CD8-positive, alpha-beta memory T cell (primary cell): Measurements from ENCODE around the gene ZNF335. TPM values are rescaled to one million over a fixed set of nuclear protein-coding genes. Genes with fewer than 3 reads are reported as not detected.

Source experiments
- CTCF ChIA-PET: fragments of 350-600 bp; sonication (Branson Sonifier 250); formaldehyde crosslinking; loops from one replicate; lab custom pipeline; 2021; ENCODE audit warnings: antibody characterized with exemption; lab: Charles Lee
- POLR2A ChIA-PET: fragments of 350-600 bp; sonication (Branson Sonifier 250); formaldehyde crosslinking; loops from one replicate; lab custom pipeline; 2021; ENCODE audit warnings: antibody characterized with exemption; lab: Charles Lee
- DNase-seq, 5 donors: peaks; one replicate each; pipeline versions ENCODE4 v3.0.0 to v3.0.0-alpha.2; 2020 to 2022; ENCODE audit warnings: mixed read lengths in 1 of 5
- H3K27ac ChIP-seq: one replicate; pipeline ENCODE4 v1.7.0; 2013; ENCODE audit warnings: low read depth, mild to moderate bottlenecking, low read length, moderate library complexity
- H3K27me3 ChIP-seq: 2 replicates; pipeline ENCODE4 v1.7.0; 2013; ENCODE audit warnings: low read length, mild to moderate bottlenecking; ENCODE audit not compliant: insufficient read depth, poor library complexity, severe bottlenecking
- H3K36me3 ChIP-seq: 2 replicates; pipeline ENCODE4 v1.7.0; 2013; ENCODE audit warnings: mild to moderate bottlenecking, low read length, moderate library complexity; ENCODE audit not compliant: insufficient read depth
- H3K4me1 ChIP-seq: 2 replicates; pipeline ENCODE4 v1.7.0; 2013; ENCODE audit warnings: mild to moderate bottlenecking, low read length, moderate library complexity; ENCODE audit not compliant: insufficient read depth
- H3K4me3 ChIP-seq: 2 replicates; pipeline ENCODE4 v1.7.0; 2013; ENCODE audit warnings: mild to moderate bottlenecking, low read length
- H3K9me3 ChIP-seq: 2 replicates; pipeline ENCODE4 v1.7.0; 2013; ENCODE audit warnings: mild to moderate bottlenecking, low read length
- H3K27ac Mint-ChIP-seq, 8 donors: one replicate each; pipeline ENCODE4 v1.8.0; 2020 to 2021; ENCODE audit warnings: mixed read lengths in 8 of 8, mild to moderate bottlenecking in 6 of 8, inconsistent platforms in 3 of 8, moderate library complexity in 3 of 8
- H3K27me3 Mint-ChIP-seq, 2 donors: one replicate each; pipeline ENCODE4 v1.8.0; 2020 to 2021; ENCODE audit warnings: mixed read lengths in 2 of 2, mild to moderate bottlenecking in 1 of 2, moderate library complexity in 1 of 2
- H3K36me3 Mint-ChIP-seq, 3 donors: one replicate each; pipeline ENCODE4 v1.8.0; 2020 to 2021; ENCODE audit warnings: mixed read lengths in 3 of 3, inconsistent platforms in 1 of 3, mild to moderate bottlenecking in 1 of 3
- H3K4me1 Mint-ChIP-seq, 3 donors: one replicate each; pipeline ENCODE4 v1.8.0; 2020 to 2021; ENCODE audit warnings: mixed read lengths in 3 of 3, inconsistent platforms in 1 of 3, mild to moderate bottlenecking in 1 of 3
- H3K4me3 Mint-ChIP-seq, 7 donors: one replicate each; pipeline ENCODE4 v1.8.0; 2020 to 2021; ENCODE audit warnings: mixed read lengths in 7 of 7, mild to moderate bottlenecking in 6 of 7, moderate library complexity in 4 of 7, inconsistent platforms in 2 of 7
- H3K9me3 Mint-ChIP-seq, 5 donors: one replicate each; pipeline ENCODE4 v1.8.0; 2020 to 2022; ENCODE audit warnings: mixed read lengths in 5 of 5, mild to moderate bottlenecking in 3 of 5, moderate library complexity in 2 of 5, inconsistent platforms in 1 of 5
- polyA plus RNA-seq: library from polyadenylated mRNA; unstranded; fragments of 300-500 nt; fragmentation: Illumina TruSeq; gene quantifications from one replicate; pipeline ENCODE4 v1.2.3, GENCODE V29; 2021
- total RNA-seq, 2 experiments: library from RNA; stranded (reverse); gene quantifications; one replicate each; pipeline ENCODE4 v1.2.3, GENCODE V29; 2021

Gene ZNF335
- total and polyA plus RNA-seq, 3 experiments from 2014 or later, result 14.6 to 38.3 (median 37.5) TPM

DNA sequence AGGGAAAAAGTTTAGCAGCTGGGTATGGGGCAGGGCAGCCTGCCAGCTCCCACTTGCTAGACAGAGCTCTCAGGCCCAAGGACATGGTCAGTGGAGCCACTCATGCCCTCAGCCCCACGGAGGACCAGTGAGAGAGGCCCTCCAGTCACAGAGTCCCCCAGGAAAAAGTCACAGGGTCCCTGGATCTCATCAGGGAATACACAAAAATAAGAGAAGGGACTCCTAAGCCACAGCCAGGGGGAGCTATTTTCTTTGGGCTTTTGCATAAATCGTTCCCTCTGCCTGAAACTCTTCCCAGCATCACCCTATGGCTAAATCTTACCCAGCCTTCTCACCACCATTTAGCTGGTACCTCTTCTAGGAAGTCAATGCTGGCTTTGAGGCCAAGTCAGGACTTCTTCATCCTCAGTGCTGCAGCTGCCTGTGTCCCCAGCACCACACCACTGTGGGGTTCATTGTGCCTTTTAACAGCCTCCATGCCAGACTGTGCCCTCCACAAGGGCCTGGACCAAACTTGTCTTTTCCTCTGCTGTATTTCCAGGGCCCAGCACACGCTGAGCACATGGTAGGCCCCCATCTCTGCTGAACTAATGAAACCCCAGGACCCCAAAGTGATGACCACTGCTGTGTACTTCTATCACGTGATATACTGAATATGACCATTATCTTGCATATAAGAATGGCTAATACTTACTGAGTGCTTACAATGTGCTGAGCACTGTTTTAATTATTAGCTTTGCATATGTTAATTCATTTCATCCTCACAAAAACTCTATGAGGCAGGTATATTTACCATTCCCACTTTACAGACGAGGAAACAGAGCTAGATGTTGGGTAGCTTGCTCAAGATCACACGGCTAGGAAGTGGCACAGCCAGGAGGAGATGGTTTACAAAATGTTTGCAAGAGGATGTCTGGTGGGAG lies 2.0 kb downstream of the ZNF335 start:
- no peaks in the 10 kb centered on the region for H3K9me3 ChIP-seq
- peaks cover 0 to 3% (median 0%) of the 10 kb centered on the region in 5 donors for H3K9me3 Mint-ChIP-seq
- no peaks in the 10 kb centered on the region for H3K27me3 ChIP-seq
- peak overlapping the region; percentile 77 to 99 (median 95) for H3K4me3 Mint-ChIP-seq
- H3K4me1 ChIP-seq, result peaks cover 31% of the 10 kb centered on the region
- ChIA-PET POLR2A (interaction anchor here (0.6 to 4.8 kb wide), 12 partner anchors 16 to 394 kb away, joined by 3 to 113 read pairs (median 4); partner anchors contain the start of genes CD40, CTSA, NEURL2 and PCIF1), CTCF (interaction anchor here (0.9 to 5.4 kb wide), 24 partner anchors 9 to 171 kb away, joined by 3 to 46 read pairs (median 6); partner anchors contain the start of genes CTSA, NEURL2, PCIF1 and ZSWIM1)
- no peak overlapping the region for H3K27ac ChIP-seq
- H3K4me3 ChIP-seq, result peak overlapping the region; percentile 92
- H3K36me3 ChIP-seq, result peaks cover 23% of the 10 kb centered on the region
- H3K4me1 Mint-ChIP-seq, result peaks cover 22 to 30% (median 24%) of the 10 kb centered on the region in 3 donors
- DNase-seq, result peak in 1 of 5 donors; percentile 24
- H3K36me3 Mint-ChIP-seq, result peaks cover 0 to 61% (median 8%) of the 10 kb centered on the region in 3 donors
- H3K27ac Mint-ChIP-seq, result peak overlapping the region; percentile 69 to 100 (median 100)
- peaks cover 0 to 7% of the 10 kb centered on the region in 2 donors for H3K27me3 Mint-ChIP-seq

GRCh38 chr20:45968801-45969711 lies 2.9 kb downstream of the ZNF335 start:
- no peaks in the 10 kb centered on the region for H3K9me3 ChIP-seq
- peaks cover 0 to 7% of the 10 kb centered on the region in 2 donors for H3K27me3 Mint-ChIP-seq
- no peak overlapping the region for H3K27ac ChIP-seq
- H3K27ac Mint-ChIP-seq, result peak overlapping the region in 3 of 8 donors; percentile 100
- H3K4me1 Mint-ChIP-seq, result peaks cover 22 to 30% (median 24%) of the 10 kb centered on the region in 3 donors
- no peaks in the 10 kb centered on the region for H3K27me3 ChIP-seq
- DNase-seq, result no peak
- ChIA-PET CTCF (interaction anchor here (1.4 to 5.4 kb wide), 16 partner anchors 8 to 170 kb away, joined by 4 to 46 read pairs (median 10); partner anchors contain the start of genes CTSA, NEURL2, PCIF1 and ZSWIM1), POLR2A (interaction anchor here (0.6 to 4.8 kb wide), 7 partner anchors 16 to 132 kb away, joined by 3 to 113 read pairs (median 3); partner anchors contain the start of genes PCIF1 and ZSWIM1)
- H3K36me3 ChIP-seq, result peaks cover 26% of the 10 kb centered on the region
- no peak overlapping the region for H3K4me3 ChIP-seq
- peaks cover 0 to 3% (median 0%) of the 10 kb centered on the region in 5 donors for H3K9me3 Mint-ChIP-seq
- peaks cover 0 to 68% (median 9%) of the 10 kb centered on the region in 3 donors for H3K36me3 Mint-ChIP-seq
- H3K4me3 Mint-ChIP-seq, result peak overlapping the region in 4 of 7 donors; percentile 89 to 99 (median 96)
- peaks cover 31% of the 10 kb centered on the region for H3K4me1 ChIP-seq

- peaks cover under 1 to 77% (median 10%) of the 10 kb centered on the region in 3 donors for H3K36me3 Mint-ChIP-seq
- no peak overlapping the region for H3K4me3 ChIP-seq
- H3K36me3 ChIP-seq, result peaks cover 35% of the 10 kb centered on the region
- H3K27me3 ChIP-seq, result no peaks in the 10 kb centered on the region
- peaks cover 0 to 3% (median 0%) of the 10 kb centered on the region in 5 donors for H3K9me3 Mint-ChIP-seq
- CTCF ChIA-PET, result interaction anchor here (0.5 to 5.3 kb wide), 6 partner anchors 24 to 169 kb away, joined by 3 to 46 read pairs (median 6); partner anchors contain the start of gene PCIF1
- DNase-seq, result no peak
- H3K9me3 ChIP-seq, result no peaks in the 10 kb centered on the region
- H3K4me1 Mint-ChIP-seq, result peaks cover 22 to 30% (median 25%) of the 10 kb centered on the region in 3 donors
- POLR2A ChIA-PET, result interaction anchor here (1.1 kb wide), 1 partner anchor 78 kb away, joined by 3 read pairs; no protein-coding TSS in a partner anchor
- peak overlapping the region in 3 of 8 donors; percentile 32 to 100 (median 55) for H3K27ac Mint-ChIP-seq
- peaks cover 0 to 7% of the 10 kb centered on the region in 2 donors for H3K27me3 Mint-ChIP-seq
- H3K4me1 ChIP-seq, result peaks cover 31% of the 10 kb centered on the region
- H3K4me3 Mint-ChIP-seq, result peak overlapping the region in 1 of 7 donors; percentile 10
- no peak overlapping the region for H3K27ac ChIP-seq
Measured at GRCh38 chr20:45968081-45968671, 3.8 kb downstream of the ZNF335 start.

- H3K27me3 ChIP-seq, result no peaks in the 10 kb centered on the region
- H3K4me1 ChIP-seq, result peaks cover 27% of the 10 kb centered on the region
- peak overlapping the region in 1 of 7 donors; percentile 10 for H3K4me3 Mint-ChIP-seq
- H3K27ac Mint-ChIP-seq, result no peak overlapping the region
- DNase-seq, result no peak
- peaks cover 38% of the 10 kb centered on the region for H3K36me3 ChIP-seq
- no peak overlapping the region for H3K4me3 ChIP-seq
- peaks cover 0 to 7% of the 10 kb centered on the region in 2 donors for H3K27me3 Mint-ChIP-seq
- peaks cover 3 to 82% (median 13%) of the 10 kb centered on the region in 3 donors for H3K36me3 Mint-ChIP-seq
- CTCF ChIA-PET, result interaction anchor here (0.5 to 5.3 kb wide), 4 partner anchors 24 to 168 kb away, joined by 3 to 26 read pairs (median 4); no protein-coding TSS in a partner anchor
- H3K4me1 Mint-ChIP-seq, result peaks cover 20 to 29% (median 26%) of the 10 kb centered on the region in 3 donors
- no peak overlapping the region for H3K27ac ChIP-seq
- POLR2A ChIA-PET, result no interaction called here
- peaks cover 0 to 3% (median 0%) of the 10 kb centered on the region in 5 donors for H3K9me3 Mint-ChIP-seq
- no peaks in the 10 kb centered on the region for H3K9me3 ChIP-seq
Measured at GRCh38 chr20:45967551-45968080, 4.4 kb downstream of the ZNF335 start.

- Histone ChIP-seq H3K4me3 (no peak overlapping the region), H3K36me3 (peaks cover 52% of the 10 kb centered on the region), H3K27me3 (no peaks in the 10 kb centered on the region), H3K4me1 (peaks cover 19% of the 10 kb centered on the region), H3K27ac (no peak overlapping the region), H3K9me3 (no peaks in the 10 kb centered on the region)
- Mint-ChIP-seq H3K4me1 (peaks cover 13 to 16% (median 14%) of the 10 kb centered on the region in 3 donors), H3K36me3 (peaks cover 3 to 91% (median 13%) of the 10 kb centered on the region in 3 donors), H3K4me3 (no peak overlapping the region), H3K27ac (peak overlapping the region in 6 of 8 donors; percentile 13 to 87 (median 50)), H3K27me3 (no peaks in the 10 kb centered on the region), H3K9me3 (no peaks in the 10 kb centered on the region)
- ChIA-PET POLR2A (interaction anchor here (0.7 kb wide), 1 partner anchor 7 kb away, joined by 4 read pairs; no protein-coding TSS in a partner anchor), CTCF (interaction anchor here (0.9 to 2.2 kb wide), 4 partner anchors 13 to 166 kb away, joined by 3 to 11 read pairs (median 3); no protein-coding TSS in a partner anchor)
- no peak for DNase-seq
Measured at GRCh38 chr20:45965169-45966002, 6.6 kb downstream of the ZNF335 start.

DNA sequence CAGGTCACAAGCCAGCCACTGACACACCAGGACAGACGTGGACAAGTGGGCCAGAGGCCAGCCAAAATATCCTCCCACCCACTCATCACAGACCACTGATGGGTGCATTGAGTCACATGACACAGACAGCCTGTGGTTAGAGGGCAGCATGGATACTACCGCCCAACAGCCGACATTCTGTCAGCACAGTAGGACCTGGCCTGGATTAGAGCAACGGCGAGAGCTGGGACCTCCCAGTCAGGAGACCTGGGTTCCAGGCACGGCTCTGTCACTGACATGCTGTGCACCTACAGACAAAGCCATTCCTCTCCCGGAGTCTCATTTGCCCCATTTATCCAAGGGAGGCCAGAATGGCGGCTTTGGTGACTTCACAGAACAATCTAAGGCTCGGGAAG lies 8.0 kb downstream of the ZNF335 start:
- DNase-seq, result no peak
- no peak overlapping the region for H3K4me3 ChIP-seq
- H3K9me3 Mint-ChIP-seq, result no peaks in the 10 kb centered on the region
- ChIA-PET POLR2A (no interaction called here), CTCF (interaction anchor here (0.8 to 2.2 kb wide), 2 partner anchors 164 to 165 kb away, joined by 5 to 11 read pairs; no protein-coding TSS in a partner anchor)
- peaks cover 5% of the 10 kb centered on the region for H3K4me1 ChIP-seq
- H3K27me3 ChIP-seq, result no peaks in the 10 kb centered on the region
- no peaks in the 10 kb centered on the region for H3K27me3 Mint-ChIP-seq
- no peak overlapping the region for H3K4me3 Mint-ChIP-seq
- H3K4me1 Mint-ChIP-seq, result peaks cover 0 to 3% (median under 1%) of the 10 kb centered on the region in 3 donors
- peaks cover 4 to 91% (median 19%) of the 10 kb centered on the region in 3 donors for H3K36me3 Mint-ChIP-seq
- H3K36me3 ChIP-seq, result peaks cover 65% of the 10 kb centered on the region
- peak overlapping the region in 2 of 8 donors; percentile 63 to 76 for H3K27ac Mint-ChIP-seq
- no peak overlapping the region for H3K27ac ChIP-seq
- no peaks in the 10 kb centered on the region for H3K9me3 ChIP-seq
